Activated T-helper 1 cell treated with Interleukin-2 at 50 U/mL for 16 hours (primary cell): Measurements from ENCODE around the gene KIF3C.

Source experiments
- DNase-seq: peaks from one replicate; pipeline ENCODE4 v3.0.0-alpha.2; 2020; ENCODE audit warnings: low read depth

Gene KIF3C

DNA sequence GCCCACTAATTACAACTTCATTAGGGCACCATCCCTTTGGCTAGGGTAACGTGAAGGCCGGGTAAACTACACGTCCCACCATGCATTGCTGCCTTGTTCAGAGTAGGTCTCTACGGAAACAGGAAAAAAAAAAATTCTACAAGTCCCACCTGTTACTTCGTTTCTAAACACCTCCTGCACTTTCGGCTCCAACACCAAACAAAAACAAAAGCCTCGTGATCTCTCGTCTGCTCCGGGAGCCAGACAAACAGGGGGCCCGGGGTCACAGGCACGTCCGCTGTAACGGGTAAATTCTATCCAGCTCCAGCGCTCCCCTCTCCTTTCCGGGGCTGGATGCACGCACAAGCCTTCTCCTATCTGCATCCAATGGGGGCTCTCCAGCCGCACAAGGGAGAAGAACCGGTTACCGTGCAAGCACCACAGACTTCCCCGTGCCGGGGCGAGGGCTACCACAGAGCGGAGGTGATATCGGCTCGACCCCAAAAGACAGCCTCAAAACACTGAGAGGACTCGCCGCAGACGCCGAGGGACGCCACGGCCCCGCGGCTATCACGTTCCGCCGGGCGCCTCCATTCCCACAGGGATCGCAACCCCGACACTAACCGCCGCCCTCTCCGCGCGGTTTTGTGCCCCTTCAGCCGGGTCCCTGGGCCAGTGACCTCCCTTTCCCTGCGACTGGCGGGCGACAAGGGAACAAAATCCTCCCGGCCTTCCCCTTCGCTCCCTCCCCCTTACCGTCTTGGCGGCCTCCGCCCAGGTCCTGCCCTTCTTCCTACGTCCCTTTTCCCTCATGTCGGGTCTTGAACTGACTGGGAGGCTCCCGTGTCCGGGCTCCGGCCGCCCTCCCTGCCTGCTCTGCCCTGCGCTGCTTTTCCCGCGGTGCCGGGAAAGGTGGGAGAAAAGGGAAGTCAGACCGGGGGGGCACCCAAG lies 104.6 kb downstream of the KIF3C start:
- DNase-seq, result peak; percentile 17
